ENCODE data around the gene AAGAB. TPM values are rescaled to one million over a fixed set of nuclear protein-coding genes. Genes with fewer than 3 reads are reported as not detected.
"Not testable (repeated sequence)": the region's sequence is repeated elsewhere in the genome, so short reads cannot be mapped to it uniquely, and the experiment has no call there.

The AAGAB gene
- total RNA-seq, 1 experiment from 2014 or later: 40.1 TPM

GRCh38 chr15:67290319-67290718 lies 35.9 kb upstream of the AAGAB start:
- no peak overlapping the region for H3K14ac ChIP-seq (ENCODE audit: insufficient read depth, low read length)
- H3K4me1 ChIP-seq (ENCODE audit: insufficient read depth, low read length): no peaks in the 10 kb centered on the region
- Mint-ChIP-seq H3K4me1 (no peaks in the 10 kb centered on the region), H3K4me3 (no peak overlapping the region), H3K27me3 (ENCODE audit: low read depth) (no peaks in the 10 kb centered on the region; the same call in 1 of the 2 replicates), H3K36me3 (ENCODE audit: insufficient read depth in 1 of 3, low read depth in 3 of 3) (peaks cover 0 to 3% (median 2%) of the 10 kb centered on the region in 3 experiments; a peak in 2 of 7 replicates), H3K27ac (no peak overlapping the region), H3K9me3 (peaks cover 3 to 9% of the 10 kb centered on the region in 2 experiments; a peak in 4 of 5 replicates)
- H2BK20ac ChIP-seq (ENCODE audit: low read depth, low read length, poor library complexity, severe bottlenecking): no peak overlapping the region
- H2BK120ac ChIP-seq (ENCODE audit: low read depth, low read length, poor library complexity, severe bottlenecking): no peak overlapping the region
- H3K4ac ChIP-seq (ENCODE audit: low read depth, low read length): no peak overlapping the region
- H3K79me1 ChIP-seq (ENCODE audit: insufficient read depth, low read depth, low read length, poor library complexity, severe bottlenecking): no peaks in the 10 kb centered on the region
- no peaks in the 10 kb centered on the region for H4K20me1 ChIP-seq (ENCODE audit: control insufficient read depth, insufficient read depth, insufficient read length)
- H4K91ac ChIP-seq (ENCODE audit: insufficient read length, low read depth, low read length): no peak overlapping the region
- H2AFZ ChIP-seq (ENCODE audit: low read length): no peak overlapping the region
- no peaks in the 10 kb centered on the region for H3K23me2 ChIP-seq (ENCODE audit: insufficient read length, low read depth, low read length, poor library complexity, severe bottlenecking)
- H4K5ac ChIP-seq (ENCODE audit: insufficient read length, low read depth, low read length): no peak overlapping the region
- DNase-seq: no peak
- WGBS (ENCODE audit: extremely low coverage, insufficient read length, low lambda C conversion rate): no CpG with 5 or more reads among the region's 1 CpG
- no peak overlapping the region for H3T11ph ChIP-seq (ENCODE audit: low read length)
- H3K18ac ChIP-seq (ENCODE audit: insufficient read length, low read depth, low read length): no peak overlapping the region
- H3K9me3 ChIP-seq (ENCODE audit: control insufficient read depth, low read depth, low read length): no peaks in the 10 kb centered on the region
- H3K9ac ChIP-seq (ENCODE audit: extremely low read depth, insufficient read length, low read length): no peak overlapping the region
- H4K8ac ChIP-seq (replicated peaks; ENCODE audit: insufficient read length, low read depth, low read length): no peak overlapping the region
- H2BK12ac ChIP-seq (ENCODE audit: insufficient read length, low read depth, low read length): no peak overlapping the region
- H2BK15ac ChIP-seq (ENCODE audit: low read depth, low read length): no peak overlapping the region
- H2BK5ac ChIP-seq (ENCODE audit: insufficient read length, low read length): no peak overlapping the region
- no peaks in the 10 kb centered on the region for H3K27me3 ChIP-seq (ENCODE audit: insufficient read depth, low read length)
- H3K27ac ChIP-seq (ENCODE audit: insufficient read length, low read depth, low read length): no peak overlapping the region
- no peak overlapping the region for H3K23ac ChIP-seq (ENCODE audit: insufficient read length, low read depth, low read length)
- no peaks in the 10 kb centered on the region for H3K79me2 ChIP-seq (ENCODE audit: insufficient read depth, low read length)
- no peak overlapping the region for H3K4me2 ChIP-seq (ENCODE audit: insufficient read depth, insufficient read length, low read length)
- TF ChIP-seq CTCF (conservative IDR thresholded peaks at IDR 0.05): no peak
- no peak overlapping the region for H3K56ac ChIP-seq (ENCODE audit: insufficient read length, low read depth, low read length)
- H2AK5ac ChIP-seq (ENCODE audit: insufficient read length, low read length): no peak overlapping the region

GRCh38 chr15:67286400-67286799 lies 31.9 kb upstream of the AAGAB start:
- not testable (repeated sequence) for H3K18ac ChIP-seq (ENCODE audit: insufficient read length, low read depth, low read length); H3K4me3 Mint-ChIP-seq; H4K20me1 ChIP-seq (ENCODE audit: control insufficient read depth, insufficient read depth, insufficient read length); H2AFZ ChIP-seq (ENCODE audit: low read length); H4K91ac ChIP-seq (ENCODE audit: insufficient read length, low read depth, low read length); H4K8ac ChIP-seq (replicated peaks; ENCODE audit: insufficient read length, low read depth, low read length); H3K79me2 ChIP-seq (ENCODE audit: insufficient read depth, low read length); H3K4me1 ChIP-seq (ENCODE audit: insufficient read depth, low read length); H3K14ac ChIP-seq (ENCODE audit: insufficient read depth, low read length); H2BK15ac ChIP-seq (ENCODE audit: low read depth, low read length); H3T11ph ChIP-seq (ENCODE audit: low read length); H2BK20ac ChIP-seq (ENCODE audit: low read depth, low read length, poor library complexity, severe bottlenecking); H3K27me3 Mint-ChIP-seq (ENCODE audit: low read depth); H2BK5ac ChIP-seq (ENCODE audit: insufficient read length, low read length); H4K5ac ChIP-seq (ENCODE audit: insufficient read length, low read depth, low read length); H3K23ac ChIP-seq (ENCODE audit: insufficient read length, low read depth, low read length); H2BK120ac ChIP-seq (ENCODE audit: low read depth, low read length, poor library complexity, severe bottlenecking); H3K4ac ChIP-seq (ENCODE audit: low read depth, low read length); H3K27ac Mint-ChIP-seq; H3K27ac ChIP-seq (ENCODE audit: insufficient read length, low read depth, low read length); H3K9me3 ChIP-seq (ENCODE audit: control insufficient read depth, low read depth, low read length); H3K9ac ChIP-seq (ENCODE audit: extremely low read depth, insufficient read length, low read length); H2BK12ac ChIP-seq (ENCODE audit: insufficient read length, low read depth, low read length); H2AK5ac ChIP-seq (ENCODE audit: insufficient read length, low read length); H3K27me3 ChIP-seq (ENCODE audit: insufficient read depth, low read length); H3K36me3 Mint-ChIP-seq (ENCODE audit: insufficient read depth in 1 of 3, low read depth in 3 of 3); H3K4me2 ChIP-seq (ENCODE audit: insufficient read depth, insufficient read length, low read length); H3K56ac ChIP-seq (ENCODE audit: insufficient read length, low read depth, low read length); H3K23me2 ChIP-seq (ENCODE audit: insufficient read length, low read depth, low read length, poor library complexity, severe bottlenecking); H3K79me1 ChIP-seq (ENCODE audit: insufficient read depth, low read depth, low read length, poor library complexity, severe bottlenecking); DNase-seq
- Mint-ChIP-seq H3K4me1 (peaks cover 11 to 13% of the 10 kb centered on the region in 2 experiments), H3K9me3 (peaks cover 4 to 10% of the 10 kb centered on the region in 2 experiments; a peak in 4 of 5 replicates)
- WGBS (ENCODE audit: extremely low coverage, insufficient read length, low lambda C conversion rate): no CpG with 5 or more reads among the region's 6 CpGs
